Measurements from ENCODE around the gene PTPRJ. TPM values are rescaled to one million over a fixed set of nuclear protein-coding genes. Genes with fewer than 3 reads are reported as not detected.

PTPRJ gene
- total and polyA plus RNA-seq, 2 donors (not counting 3 experiments of a cell fraction or from before 2014, with no cell fraction given), result 3.1 to 7.7 TPM

DNA sequence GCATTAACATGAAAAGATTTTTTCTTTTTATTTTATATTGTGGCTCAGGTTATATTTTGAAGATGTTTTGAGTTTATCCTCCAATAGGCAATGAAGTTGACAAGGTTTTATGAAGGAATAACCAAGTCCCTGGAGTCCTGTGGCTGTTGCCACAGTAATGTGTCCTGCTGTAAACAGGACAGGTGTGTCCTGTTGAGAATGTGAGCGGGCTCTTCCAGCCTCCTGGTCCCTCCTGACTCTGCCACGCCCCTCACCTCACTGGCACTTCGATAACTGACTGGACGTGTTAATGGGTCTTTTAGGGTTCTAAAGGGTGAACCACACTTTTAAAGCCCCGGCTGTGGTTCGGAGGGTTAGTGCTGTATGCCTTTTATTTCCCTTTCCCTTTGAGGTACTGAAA is 188.5 kb downstream of the PTPRJ start:
- H3K36me3 ChIP-seq (ENCODE audit: control insufficient read depth in 2 of 2, extremely low read depth in 1 of 2, insufficient read depth in 2 of 2, low read length in 2 of 2), result no peaks in the 10 kb centered on the region
- no peak overlapping the region for H3K4me2 ChIP-seq (ENCODE audit: insufficient read depth, low read length)
- H3K4me1 ChIP-seq (ENCODE audit: control insufficient read depth, extremely low read depth, insufficient read depth, low read length), result peaks cover 6% of the 10 kb centered on the region
- no peak for DNase-seq (ENCODE audit: low read depth, low spot score)
- intact Hi-C loops (cut with micrococcal nuclease) (no loop called here), dilution Hi-C loops (cut with MboI; ENCODE audit: extremely low pct_ligation_motif_present, low sequenced_read_pairs) (no loop called here)
- H3K9ac ChIP-seq (replicated peaks; ENCODE audit: extremely low read depth, insufficient read depth, low read length), result no peak overlapping the region
- H3K9me3 ChIP-seq (replicated peaks; ENCODE audit: control insufficient read depth, insufficient read depth, low read length), result no peaks in the 10 kb centered on the region
- H3K27me3 ChIP-seq (ENCODE audit: control insufficient read depth in 2 of 2, insufficient read depth in 2 of 2, low read length in 2 of 2), result no peaks in the 10 kb centered on the region
- ChIA-PET CTCF (no interaction called here), POLR2A (no interaction called here)
- no peaks in the 10 kb centered on the region for H3K79me2 ChIP-seq (ENCODE audit: control insufficient read depth, insufficient read depth, low read length)
- no peak overlapping the region for H3K4me3 ChIP-seq (replicated peaks in 1 of 3; ENCODE audit: insufficient read depth in 1 of 3, low read depth in 1 of 3, low read length in 3 of 3)
- no peak overlapping the region for H3K27ac ChIP-seq (ENCODE audit: insufficient read depth, low read depth, low read length)
- no peak for FAIRE-seq
- no peaks in the 10 kb centered on the region for H4K20me1 ChIP-seq (replicated peaks; ENCODE audit: control insufficient read depth, extremely low read depth, insufficient read depth, low read length)
- H3K9me1 ChIP-seq (replicated peaks; ENCODE audit: control insufficient read depth, extremely low read depth, insufficient read depth, low read length), result no peaks in the 10 kb centered on the region
- no peak for TF ChIP-seq FOS (IDR thresholded peaks at IDR 0.05; ENCODE audit: borderline replicate concordance, insufficient read depth, low read length)
- TF ChIP-seq POLR2A (IDR thresholded peaks at IDR 0.05; ENCODE audit: low read depth, low read length), result no peak
- TF ChIP-seq, protein P1, sequence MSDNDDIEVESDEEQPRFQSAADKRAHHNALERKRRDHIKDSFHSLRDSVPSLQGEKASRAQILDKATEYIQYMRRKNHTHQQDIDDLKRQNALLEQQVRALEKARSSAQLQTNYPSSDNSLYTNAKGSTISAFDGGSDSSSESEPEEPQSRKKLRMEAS (IDR thresholded peaks at IDR 0.05; ENCODE audit: insufficient read depth, insufficient read length), result no peak
- TF ChIP-seq MYC (IDR thresholded peaks at IDR 0.05; ENCODE audit: low read depth, low read length), result no peak
- no peak for TF ChIP-seq EZH2 (IDR thresholded peaks at IDR 0.05; ENCODE audit: borderline replicate concordance, low read depth, low read length, severe bottlenecking)
- no peak for TF ChIP-seq POLR2AphosphoS5 (IDR thresholded peaks at IDR 0.05; ENCODE audit: insufficient read depth, low read depth, low read length)
- BruUV-seq (replicated peaks), result no TSS peak
- no peak overlapping the region for H2AFZ ChIP-seq (ENCODE audit: low read depth, low read length)

DNA sequence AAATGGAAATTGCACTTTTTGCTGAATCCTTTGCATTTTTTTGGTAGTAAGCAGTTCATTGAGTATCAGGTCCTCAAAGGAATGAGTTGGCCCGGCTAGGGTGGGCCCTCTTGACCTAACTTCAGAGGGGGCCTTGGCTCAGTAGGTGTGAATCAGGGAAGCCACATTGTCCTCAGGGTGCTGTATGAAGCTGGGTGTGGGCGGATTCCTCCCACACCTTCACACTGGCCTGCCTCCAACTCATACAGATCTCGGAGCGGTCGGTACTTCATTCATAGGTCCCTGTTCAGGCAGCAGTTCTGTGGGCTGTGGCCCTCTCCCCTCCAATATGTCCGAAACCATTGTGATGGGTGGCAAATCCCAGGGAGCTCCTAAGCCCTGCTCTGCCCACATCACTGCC is 188.9 kb downstream of the PTPRJ start:
- no peak overlapping the region for H3K4me3 ChIP-seq (replicated peaks in 1 of 3; ENCODE audit: insufficient read depth in 1 of 3, low read depth in 1 of 3, low read length in 3 of 3)
- no peaks in the 10 kb centered on the region for H3K79me2 ChIP-seq (ENCODE audit: control insufficient read depth, insufficient read depth, low read length)
- H3K36me3 ChIP-seq (ENCODE audit: control insufficient read depth in 2 of 2, extremely low read depth in 1 of 2, insufficient read depth in 2 of 2, low read length in 2 of 2), result no peaks in the 10 kb centered on the region
- TF ChIP-seq JUN (IDR thresholded peaks at IDR 0.05; ENCODE audit: borderline replicate concordance, insufficient read depth, insufficient read length, low read depth) (no peak), EZH2 (IDR thresholded peaks at IDR 0.05; ENCODE audit: borderline replicate concordance, low read depth, low read length, severe bottlenecking) (no peak), MYC (IDR thresholded peaks at IDR 0.05; ENCODE audit: low read depth, low read length) (no peak), POLR2AphosphoS5 (IDR thresholded peaks at IDR 0.05; ENCODE audit: insufficient read depth, low read depth, low read length) (no peak), GATA2 (IDR thresholded peaks at IDR 0.05; ENCODE audit: insufficient read depth, insufficient read length, low read depth, low read length) (no peak), FOS (IDR thresholded peaks at IDR 0.05; ENCODE audit: borderline replicate concordance, insufficient read depth, low read length) (no peak), POLR2A (IDR thresholded peaks at IDR 0.05; ENCODE audit: low read depth, low read length) (no peak)
- TF ChIP-seq, protein P1 (IDR thresholded peaks at IDR 0.05; ENCODE audit: insufficient read depth, insufficient read length), result no peak
- TF ChIP-seq, protein P2, sequence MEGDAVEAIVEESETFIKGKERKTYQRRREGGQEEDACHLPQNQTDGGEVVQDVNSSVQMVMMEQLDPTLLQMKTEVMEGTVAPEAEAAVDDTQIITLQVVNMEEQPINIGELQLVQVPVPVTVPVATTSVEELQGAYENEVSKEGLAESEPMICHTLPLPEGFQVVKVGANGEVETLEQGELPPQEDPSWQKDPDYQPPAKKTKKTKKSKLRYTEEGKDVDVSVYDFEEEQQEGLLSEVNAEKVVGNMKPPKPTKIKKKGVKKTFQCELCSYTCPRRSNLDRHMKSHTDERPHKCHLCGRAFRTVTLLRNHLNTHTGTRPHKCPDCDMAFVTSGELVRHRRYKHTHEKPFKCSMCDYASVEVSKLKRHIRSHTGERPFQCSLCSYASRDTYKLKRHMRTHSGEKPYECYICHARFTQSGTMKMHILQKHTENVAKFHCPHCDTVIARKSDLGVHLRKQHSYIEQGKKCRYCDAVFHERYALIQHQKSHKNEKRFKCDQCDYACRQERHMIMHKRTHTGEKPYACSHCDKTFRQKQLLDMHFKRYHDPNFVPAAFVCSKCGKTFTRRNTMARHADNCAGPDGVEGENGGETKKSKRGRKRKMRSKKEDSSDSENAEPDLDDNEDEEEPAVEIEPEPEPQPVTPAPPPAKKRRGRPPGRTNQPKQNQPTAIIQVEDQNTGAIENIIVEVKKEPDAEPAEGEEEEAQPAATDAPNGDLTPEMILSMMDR (IDR thresholded peaks at IDR 0.05; ENCODE audit: extremely low read depth in 1 of 2, insufficient read depth in 1 of 2, low read depth in 1 of 2, low read length in 2 of 2), result no peak
- ChIA-PET CTCF (no interaction called here), POLR2A (no interaction called here)
- H2AFZ ChIP-seq (ENCODE audit: low read depth, low read length), result no peak overlapping the region
- FAIRE-seq (no peak), DNase-seq (ENCODE audit: low read depth, low spot score) (no peak)
- no peaks in the 10 kb centered on the region for H4K20me1 ChIP-seq (replicated peaks; ENCODE audit: control insufficient read depth, extremely low read depth, insufficient read depth, low read length)
- intact Hi-C loops (cut with micrococcal nuclease) (no loop called here), dilution Hi-C loops (cut with MboI; ENCODE audit: extremely low pct_ligation_motif_present, low sequenced_read_pairs) (no loop called here)
- no TSS peak for BruUV-seq (replicated peaks)
- no peaks in the 10 kb centered on the region for H3K27me3 ChIP-seq (ENCODE audit: control insufficient read depth in 2 of 2, insufficient read depth in 2 of 2, low read length in 2 of 2)
- no peak overlapping the region for H3K27ac ChIP-seq (ENCODE audit: insufficient read depth, low read depth, low read length)
- H3K4me2 ChIP-seq (ENCODE audit: insufficient read depth, low read length), result no peak overlapping the region
- H3K9ac ChIP-seq (replicated peaks; ENCODE audit: extremely low read depth, insufficient read depth, low read length), result no peak overlapping the region
- no peaks in the 10 kb centered on the region for H3K9me3 ChIP-seq (replicated peaks; ENCODE audit: control insufficient read depth, insufficient read depth, low read length)
- no peaks in the 10 kb centered on the region for H3K9me1 ChIP-seq (replicated peaks; ENCODE audit: control insufficient read depth, extremely low read depth, insufficient read depth, low read length)
- H3K4me1 ChIP-seq (ENCODE audit: control insufficient read depth, extremely low read depth, insufficient read depth, low read length), result peaks cover 6% of the 10 kb centered on the region

Data from endothelial cell of umbilical vein (primary cell).